ENCODE data around the gene TMEM40.
"Not testable (repeated sequence)": the region's sequence is repeated elsewhere in the genome, so short reads cannot be mapped to it uniquely, and the experiment has no call there.

Gene TMEM40, protein sequence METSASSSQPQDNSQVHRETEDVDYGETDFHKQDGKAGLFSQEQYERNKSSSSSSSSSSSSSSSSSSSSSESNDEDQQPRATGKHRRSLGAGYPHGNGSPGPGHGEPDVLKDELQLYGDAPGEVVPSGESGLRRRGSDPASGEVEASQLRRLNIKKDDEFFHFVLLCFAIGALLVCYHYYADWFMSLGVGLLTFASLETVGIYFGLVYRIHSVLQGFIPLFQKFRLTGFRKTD

GRCh38 chr3:12759097-12759679 lies at the start of gene TMEM40:
TSS of gene TMEM40 (minus strand) at chr3:12759259. CDS start at chr3:12749832, 9,427 bp downstream.
- DNase-seq: no peak

DNA sequence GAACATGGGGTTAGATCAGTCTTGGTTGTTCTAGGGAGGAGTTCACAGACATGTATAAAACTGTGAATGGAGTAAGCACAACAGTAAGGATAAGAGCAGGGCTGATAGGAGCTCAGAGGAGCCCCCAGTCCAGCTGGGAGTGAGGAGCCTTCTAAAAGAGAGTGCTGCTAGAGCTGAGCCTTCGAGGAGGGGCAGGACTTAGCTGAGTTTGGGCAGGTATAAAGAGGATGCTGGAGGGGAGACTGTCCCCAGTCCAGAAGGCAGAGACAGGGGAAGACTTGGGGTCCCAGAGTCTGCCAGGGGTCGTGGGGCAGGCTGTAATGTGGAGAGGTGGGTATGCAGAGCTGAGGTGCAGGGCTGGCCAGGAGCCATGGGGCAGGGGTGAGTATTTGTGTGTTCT lies 49.5 kb upstream of the TMEM40 start:
- no peak for DNase-seq

GRCh38 chr3:12807601-12808359 lies 48.7 kb upstream of the TMEM40 start:
- no peak for DNase-seq

- no peak for DNase-seq
Measured at GRCh38 chr3:12807066-12807465, 48.0 kb upstream of the TMEM40 start.

GRCh38 chr3:12803371-12803770 lies 44.3 kb upstream of the TMEM40 start:
- no peak for DNase-seq

DNA sequence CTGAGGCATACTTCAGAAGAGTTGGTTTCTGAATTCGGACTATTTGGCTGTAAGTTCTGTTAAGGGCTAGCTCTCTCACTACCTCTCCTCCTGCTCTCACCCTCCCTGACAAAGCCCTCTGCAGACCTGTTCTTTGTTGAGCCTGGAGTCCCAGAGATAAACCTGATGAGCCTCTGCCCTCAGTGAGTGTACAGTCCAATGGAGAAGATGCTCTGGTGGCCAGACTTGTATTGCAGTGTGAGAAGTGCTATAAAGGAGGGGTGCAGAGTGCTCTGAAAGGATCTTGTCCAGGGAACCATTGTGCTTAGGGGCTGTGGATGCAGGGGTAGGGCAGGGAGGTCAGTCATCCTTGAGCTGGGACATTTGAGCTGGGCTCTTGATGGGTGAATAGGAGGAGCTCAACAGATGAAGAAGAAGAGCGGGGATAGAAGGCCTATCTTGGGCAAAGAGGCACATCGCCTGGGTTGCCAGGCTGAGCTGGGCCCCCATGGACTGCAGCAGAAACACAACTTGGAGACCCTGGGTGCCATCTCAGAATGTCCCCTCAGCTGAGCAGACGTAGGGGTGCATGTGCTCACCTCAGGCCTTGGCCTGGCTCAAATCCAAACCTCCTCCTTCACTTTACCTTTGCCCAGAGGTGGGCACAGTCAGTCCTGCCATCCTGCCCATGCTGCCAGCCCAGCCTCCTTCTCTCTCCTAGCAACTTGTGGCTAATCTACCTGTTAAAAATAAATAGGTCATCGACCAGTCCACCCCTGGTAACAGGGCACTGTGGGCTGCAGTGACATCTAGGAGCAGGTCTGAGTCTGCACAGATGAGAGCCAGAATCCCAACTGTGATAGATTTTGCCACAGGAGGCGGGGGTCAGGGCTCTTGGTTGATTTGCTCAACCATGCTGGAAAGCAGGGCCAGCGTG lies 40.7 kb upstream of the TMEM40 start:
- no peak for DNase-seq

GRCh38 chr3:12798559-12799179 lies 39.6 kb upstream of the TMEM40 start:
- no peak for DNase-seq

DNA sequence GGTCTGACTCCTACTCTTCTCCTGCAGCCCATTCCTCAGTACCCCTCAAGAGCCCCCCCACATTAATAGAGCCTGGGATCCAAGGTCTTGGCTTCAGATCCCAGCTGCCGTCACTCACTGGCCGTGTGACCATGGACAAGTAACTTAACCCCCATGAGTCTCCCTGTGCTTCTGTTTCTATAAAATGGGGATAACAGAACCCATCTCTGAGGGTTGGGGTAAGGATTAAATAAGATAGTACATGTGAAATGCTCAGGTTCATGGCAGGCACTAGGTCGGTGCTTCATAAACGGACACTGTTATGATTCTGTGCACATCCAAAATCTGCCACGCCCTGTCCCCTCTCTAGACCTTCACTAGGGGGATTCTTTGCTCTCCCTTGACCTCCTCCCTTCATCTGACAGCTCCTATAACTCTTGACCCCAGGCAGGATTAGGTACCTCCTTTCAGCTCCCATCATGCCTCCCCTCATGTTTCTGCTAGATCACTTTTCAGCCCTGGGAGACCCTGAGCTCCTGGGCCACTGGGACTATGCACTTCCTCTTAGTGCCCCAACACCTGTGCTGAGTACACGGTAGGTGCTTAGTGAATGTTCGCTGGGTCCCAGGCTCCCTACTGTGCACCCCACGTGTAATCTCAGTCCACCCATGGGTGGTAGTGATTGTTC lies 39.0 kb upstream of the TMEM40 start:
- DNase-seq: no peak

DNA sequence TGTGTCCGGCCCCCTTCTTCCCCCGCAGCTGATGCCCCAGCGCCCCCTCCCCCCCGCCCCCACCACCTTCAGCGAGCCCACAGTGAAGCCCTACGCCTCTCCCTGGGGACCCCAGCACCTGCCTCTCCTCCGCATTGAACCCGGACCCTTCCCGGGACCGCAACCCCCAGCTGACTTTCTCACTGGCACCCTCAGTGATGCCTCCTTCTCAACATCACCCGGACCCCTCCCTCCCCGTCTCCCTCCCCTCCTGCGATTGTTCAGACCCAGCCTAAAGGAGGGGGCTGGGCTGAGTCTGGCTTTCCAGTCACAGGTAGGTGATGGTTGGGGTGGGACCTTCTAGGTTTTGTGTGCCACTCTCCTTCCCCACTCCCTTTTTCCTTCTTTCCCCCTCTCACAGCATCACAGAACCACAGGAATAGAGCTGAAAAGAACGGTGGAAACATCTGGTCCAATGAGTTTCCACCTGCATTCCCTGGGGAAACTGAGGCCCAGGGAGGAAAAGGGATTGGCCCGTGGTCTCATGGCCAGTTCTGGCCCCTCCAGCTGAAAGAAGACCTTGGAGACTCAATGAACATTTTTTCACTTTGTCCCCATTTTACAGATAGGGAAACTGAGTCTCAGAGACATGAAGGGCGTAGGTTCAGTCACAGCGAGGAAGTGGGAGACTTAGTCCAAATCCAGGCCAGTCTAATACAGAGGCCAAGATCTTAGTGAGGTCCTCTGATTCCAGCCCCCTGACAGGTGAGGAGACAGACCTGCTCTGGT lies 38.2 kb upstream of the TMEM40 start:
- no peak for DNase-seq

DNA sequence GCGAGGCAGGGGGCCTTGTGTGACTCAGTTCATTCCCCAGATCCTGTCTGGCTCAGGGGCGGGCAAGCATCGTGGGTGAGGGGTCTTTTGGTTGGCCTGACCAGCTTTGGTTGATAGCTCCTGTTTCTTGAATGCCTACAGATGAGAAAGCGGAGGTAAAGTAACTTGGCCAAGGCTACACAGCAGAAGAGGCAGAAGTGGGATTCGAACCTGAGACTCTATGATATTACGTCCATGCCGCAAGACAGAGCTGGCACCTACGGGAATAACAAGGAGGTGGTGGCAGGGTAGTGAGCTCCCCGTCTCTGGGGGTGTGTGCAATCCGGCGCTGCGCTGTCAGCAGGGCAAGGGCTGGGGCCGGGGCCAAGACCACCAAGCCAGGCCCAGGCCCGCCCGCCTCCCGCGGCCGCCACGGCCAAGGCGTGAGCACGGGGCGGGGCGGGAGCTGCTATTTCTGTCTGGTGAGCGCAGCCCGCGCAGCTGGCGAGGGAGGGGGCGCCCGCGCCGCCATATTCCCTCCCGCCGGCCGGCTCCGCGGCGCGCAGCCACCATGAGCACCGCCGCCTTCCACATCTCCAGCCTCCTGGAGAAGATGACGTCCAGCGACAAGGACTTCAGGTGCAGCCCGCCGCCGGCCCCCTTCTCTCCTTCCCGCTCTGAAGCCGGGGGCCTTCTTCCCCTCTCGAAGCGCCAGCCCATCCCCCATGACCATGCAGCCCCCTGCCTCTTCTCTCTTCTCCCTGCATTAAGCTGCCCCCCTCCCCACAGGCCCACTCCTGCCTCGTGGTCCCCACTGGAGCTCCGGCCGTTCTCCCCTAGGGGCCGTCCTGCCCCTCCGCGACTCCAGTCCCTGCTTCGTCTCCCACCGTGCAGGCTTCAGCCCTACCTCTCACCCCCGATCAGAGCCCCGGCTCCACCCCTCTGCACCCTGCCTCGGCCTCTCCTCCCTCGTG lies 37.4 kb upstream of the TMEM40 start, which contains the start of gene CAND2:
Gene CAND2, plus strand, starts transcription at position 510 of the 953 bp plus-strand sequence. Its CDS starts 41 bp downstream, at position 551.
- no peak for DNase-seq

GRCh38 chr3:12793701-12794100 lies 34.6 kb upstream of the TMEM40 start:
- no peak for DNase-seq

- peak; percentile 44 for DNase-seq
Measured at GRCh38 chr3:12791430-12791829, 32.4 kb upstream of the TMEM40 start.

- not testable (repeated sequence) for DNase-seq
Measured at GRCh38 chr3:12787967-12788690, 29.1 kb upstream of the TMEM40 start.

DNA sequence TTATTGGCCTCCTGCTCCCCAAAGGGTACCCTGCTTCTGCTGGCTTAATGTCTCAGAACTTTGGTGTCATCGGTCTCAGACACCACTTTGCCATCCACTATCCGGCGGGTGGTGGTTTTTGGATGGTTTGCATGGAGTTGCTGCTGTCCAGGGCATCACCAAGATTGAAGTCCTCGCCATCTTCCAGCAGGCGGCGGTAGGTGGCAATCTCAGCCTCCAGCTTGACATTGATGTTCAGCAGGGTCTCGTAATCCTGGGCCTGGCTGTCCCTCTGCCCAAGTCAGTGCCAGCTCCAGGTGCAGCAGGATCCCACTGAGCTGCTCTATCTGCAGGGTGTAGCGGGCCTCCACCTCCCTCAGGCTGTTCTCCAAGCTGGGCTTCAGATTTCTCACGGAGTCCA lies 28.3 kb upstream of the TMEM40 start:
- peak; percentile 34 for DNase-seq

DNA sequence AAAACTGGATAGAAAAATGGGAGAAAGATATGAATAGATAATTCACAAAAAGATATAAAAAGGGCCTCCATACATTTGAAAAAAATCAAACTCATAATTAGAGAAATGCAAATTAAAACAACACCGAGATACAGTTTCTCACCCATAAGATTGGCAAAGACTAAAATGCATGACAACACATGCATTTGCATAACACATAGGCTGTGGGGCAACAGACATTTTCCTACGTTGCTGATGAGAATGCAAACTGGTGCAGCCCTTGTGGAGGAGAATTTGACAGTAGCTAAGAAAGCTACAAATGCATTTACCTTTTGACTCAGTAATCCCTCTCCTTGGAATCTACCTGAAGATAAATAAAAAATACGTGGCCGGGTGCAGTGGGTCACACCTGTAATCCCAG lies 26.0 kb upstream of the TMEM40 start:
- DNase-seq: peak; percentile 15

DNA sequence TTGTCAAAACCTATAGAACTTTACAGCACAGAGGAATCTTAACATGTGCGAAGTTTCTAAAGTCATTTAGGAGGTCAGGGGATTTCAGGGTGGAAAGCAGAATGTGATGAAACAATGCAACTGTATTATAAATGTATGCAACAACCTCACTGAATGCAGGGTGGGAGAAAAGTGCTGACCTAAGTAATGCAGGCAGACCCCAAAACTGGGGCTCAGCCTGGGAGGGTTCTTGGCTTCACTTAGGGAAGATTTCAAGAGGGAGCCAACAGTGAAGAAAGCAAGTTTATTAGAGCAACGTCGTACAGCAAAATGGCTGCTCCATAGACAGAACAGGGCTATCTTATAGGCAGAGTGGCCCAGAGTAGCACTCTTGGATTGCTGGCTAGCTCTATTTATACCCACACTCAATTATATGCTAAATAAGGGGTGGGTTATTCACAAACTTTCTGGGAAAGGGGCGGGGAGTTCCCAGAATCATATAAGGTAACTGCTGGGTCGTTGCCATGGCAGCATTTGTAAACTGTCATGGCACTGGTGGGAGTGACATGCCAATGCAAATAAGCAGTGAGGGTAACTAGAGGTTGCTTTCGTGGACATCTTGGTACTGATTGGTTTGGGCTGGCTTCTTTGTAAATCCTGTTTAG lies 23.2 kb upstream of the TMEM40 start:
- no peak for DNase-seq

DNA sequence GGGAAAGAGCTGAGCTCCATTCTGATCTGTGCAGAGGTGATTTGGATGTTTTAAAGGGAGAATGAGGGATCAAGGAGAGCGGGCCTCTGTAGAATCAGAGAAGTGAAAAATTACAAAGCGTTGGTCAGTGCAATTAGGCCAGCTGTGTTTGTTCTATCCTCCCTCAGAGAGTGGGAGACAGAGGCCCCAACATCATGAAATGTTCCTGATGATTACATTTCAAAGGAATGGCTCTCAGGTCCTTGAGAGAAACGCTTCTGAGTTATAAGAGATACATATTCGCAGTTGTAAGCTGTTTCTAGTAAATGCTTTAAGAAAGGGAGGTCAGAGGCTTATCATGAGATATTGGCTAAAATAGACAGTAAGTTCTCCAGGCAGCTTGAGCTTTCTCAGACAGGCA lies 21.7 kb upstream of the TMEM40 start:
- no peak for DNase-seq

DNA sequence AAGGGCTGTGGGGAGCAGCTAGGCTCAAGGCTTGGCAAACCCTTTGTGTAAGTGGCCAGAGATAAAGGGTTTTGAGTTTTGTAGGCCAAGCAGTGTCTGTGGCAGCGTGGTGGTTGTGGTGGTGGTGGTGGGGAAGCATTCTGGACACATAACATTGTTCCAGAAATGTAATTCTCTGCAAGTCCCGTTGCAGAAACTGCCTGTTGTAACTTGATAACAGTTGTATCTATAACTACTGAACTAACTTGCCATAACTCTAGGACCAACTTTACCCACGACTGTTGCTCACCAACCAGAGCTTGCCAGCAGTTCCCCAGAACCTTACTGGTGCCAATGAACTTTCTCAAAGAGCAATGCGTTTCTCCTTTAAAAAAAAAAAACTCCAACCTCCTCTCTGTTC lies 18.1 kb upstream of the TMEM40 start:
- DNase-seq: no peak

DNA sequence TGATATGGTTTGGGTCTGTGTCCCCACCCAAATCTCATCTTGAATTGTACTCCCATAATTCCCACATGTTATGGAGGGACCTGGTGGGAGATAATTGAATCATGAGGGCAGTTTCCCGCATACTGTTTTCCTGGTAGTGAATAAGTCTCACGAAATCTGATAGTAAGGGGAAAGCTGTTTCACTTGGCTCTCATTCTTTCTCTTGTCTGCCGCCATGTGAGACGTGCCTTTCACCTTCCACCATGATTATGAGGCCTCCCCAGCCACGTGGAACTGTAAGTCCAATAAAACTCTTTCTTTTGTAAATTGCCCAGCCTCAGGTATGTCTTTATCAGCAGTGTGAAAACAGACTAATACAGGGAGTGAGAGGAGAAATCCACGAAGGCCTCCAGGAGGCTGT lies 16.9 kb upstream of the TMEM40 start:
- not testable (repeated sequence) for DNase-seq

All from inflammatory macrophage treated with lipopolysaccharide for 4 hours (primary cell).